Panc1 (cell line): ENCODE measurements around the gene AHRR. TPM values are rescaled to one million over a fixed set of nuclear protein-coding genes. Genes with fewer than 3 reads are reported as not detected.
"Not testable (repeated sequence)": the region's sequence is repeated elsewhere in the genome, so short reads cannot be mapped to it uniquely, and the experiment has no call there.

Experiments
- ATAC-seq: fragments of 200-7000 bp; cut with Tn5 transposase; 2 replicates; pipeline ENCODE4 v1.9.1; 2020; ENCODE audit warnings: mild to moderate bottlenecking, moderate library complexity
- BruUV-seq: library from RNA; stranded (reverse); fragments of 400-500 nt; replicated peaks from 2 replicates; lab custom pipeline; 2021; lab: Mats Ljungman, UMichigan
- CTCF ChIA-PET: fragments of 300-600 bp; sonication (Branson Sonifier 250); formaldehyde crosslinking; loops from one replicate; lab custom pipeline; 2022; ENCODE audit warnings: antibody characterized with exemption; lab: Charles Lee
- POLR2A ChIA-PET: fragments of 300-600 bp; sonication (Branson Sonifier 250); formaldehyde crosslinking; loops from one replicate; lab custom pipeline; 2022; ENCODE audit warnings: antibody characterized with exemption; lab: Charles Lee
- DNase-seq: peaks from one replicate; pipeline ENCODE4 v3.0.0-alpha.2; 2010; ENCODE audit warnings: low read depth, low spot score
- H3K27ac ChIP-seq: 2 replicates; pipeline ENCODE4 v1.5.1; 2011; ENCODE audit warnings: mild to moderate bottlenecking, low read length, inconsistent platforms
- H3K27me3 ChIP-seq: fragments of 200-500 bp; sonication (Bioruptor generic); 2 replicates; pipeline ENCODE4 v1.6.0; 2014; ENCODE audit warnings: low read length, inconsistent platforms; ENCODE audit not compliant: control insufficient read depth, insufficient read depth
- H3K36me3 ChIP-seq: fragments of 200-500 bp; sonication (Bioruptor generic); 2 replicates; pipeline ENCODE4 v1.5.1; 2014; ENCODE audit warnings: inconsistent platforms, mild to moderate bottlenecking, low read length, moderate library complexity; ENCODE audit not compliant: control insufficient read depth, insufficient read depth
- H3K4me1 ChIP-seq: 2 replicates; pipeline ENCODE4 v1.5.1; 2011; ENCODE audit warnings: inconsistent platforms, mild to moderate bottlenecking, low read length, moderate library complexity; ENCODE audit not compliant: control insufficient read depth, insufficient read depth
- H3K4me3 ChIP-seq, 2 experiments: 2 replicates each; pipeline ENCODE4 v1.5.1; 2011 to 2012; ENCODE audit warnings: low read depth in 2 of 2, low read length in 2 of 2, mild to moderate bottlenecking in 2 of 2, inconsistent platforms in 1 of 2, moderate library complexity in 1 of 2
- H3K9me3 ChIP-seq: fragments of 200-500 bp; sonication (Bioruptor generic); 2 replicates; pipeline ENCODE4 v1.5.1; 2014; ENCODE audit warnings: low read depth, mild to moderate bottlenecking, inconsistent platforms, low read length, moderate library complexity; ENCODE audit not compliant: control insufficient read depth, insufficient read depth
- CTCF ChIP-seq: fragments of 450-650 bp; IDR thresholded peaks from 2 replicates; pipeline ENCODE4 v1.5.1; 2017; ENCODE audit warnings: mild to moderate bottlenecking
- POLR2AphosphoS5 ChIP-seq: IDR thresholded peaks from 2 replicates; pipeline ENCODE4 v1.6.1; 2012; ENCODE audit warnings: mild to moderate bottlenecking, low read depth, low read length, moderate library complexity
- REST ChIP-seq, 2 experiments: IDR thresholded peaks; 2 replicates each; pipeline ENCODE4 v1.6.1; 2011 to 2012; ENCODE audit warnings: low read depth in 2 of 2, control low read depth in 1 of 2, low read length in 1 of 2, mild to moderate bottlenecking in 1 of 2, moderate library complexity in 1 of 2; ENCODE audit not compliant: insufficient read depth in 1 of 2
- SIN3A ChIP-seq: IDR thresholded peaks from 2 replicates; pipeline ENCODE4 v1.6.1; 2012; ENCODE audit warnings: low read depth, mild to moderate bottlenecking, low read length, moderate library complexity, borderline replicate concordance; ENCODE audit not compliant: insufficient read depth
- TCF7L2 ChIP-seq: IDR thresholded peaks from 2 replicates; pipeline ENCODE4 v1.6.1; 2011; ENCODE audit warnings: mild to moderate bottlenecking, low read depth, low read length, inconsistent platforms
- in situ Hi-C: cut with HindIII; loops from 2 replicates; pipeline ENCODE4 v1.10.0; 2016; ENCODE audit warnings: low sequenced_read_pairs, low pct_unique_long_range_greater_than_20kb
- intact Hi-C: fragments of 100-400 bp; cut with micrococcal nuclease; formaldehyde crosslinking; loops from one replicate; pipeline ENCODE4 v1.10.0; 2022; ENCODE audit not compliant: unreplicated experiment
- total RNA-seq: library from RNA; stranded (reverse); gene quantifications from one replicate; pipeline ENCODE4 v1.2.1, GENCODE V29; 2021; ENCODE audit not compliant: unreplicated experiment

The AHRR gene
- total RNA-seq, 1 experiment from 2014 or later: 23.6 TPM

- intact Hi-C loops (no loop called here), in situ Hi-C loops (no loop called here)
- no peaks in the 10 kb centered on the region for H3K36me3 ChIP-seq
- ATAC-seq: no peak
- H3K4me3 ChIP-seq: no peak overlapping the region
- CTCF ChIA-PET: interaction anchor here (0.6 to 0.9 kb wide), 3 partner anchors 23 to 147 kb away, joined by 3 to 4 read pairs (median 4); partner anchors contain the start of gene AHRR
- no peak for TF ChIP-seq REST (IDR thresholded peaks at IDR 0.05; ENCODE audit: insufficient read depth in 1 of 2, low read depth in 2 of 2, low read length in 1 of 2)
- no peak for TF ChIP-seq CTCF
- TF ChIP-seq TCF7L2: no peak
- TF ChIP-seq SIN3A: no peak
- TF ChIP-seq POLR2AphosphoS5: no peak
- no peak overlapping the region for H3K27ac ChIP-seq
- BruUV-seq: no TSS peak
- no peak for DNase-seq
- H3K9me3 ChIP-seq: no peaks in the 10 kb centered on the region
- H3K4me1 ChIP-seq: no peaks in the 10 kb centered on the region
- POLR2A ChIA-PET: interaction anchor here (0.6 kb wide), 1 partner anchor 22 kb away, joined by 3 read pairs; no protein-coding TSS in a partner anchor
- H3K27me3 ChIP-seq: no peaks in the 10 kb centered on the region
Observed at GRCh38 chr5:298737-299125, 22.8 kb upstream of the AHRR start.

- DNase-seq, H3K9me3 ChIP-seq, H3K36me3 ChIP-seq, intact Hi-C loops, CTCF ChIA-PET, POLR2A ChIA-PET, H3K4me3 ChIP-seq, BruUV-seq, H3K27ac ChIP-seq, H3K27me3 ChIP-seq, ATAC-seq, in situ Hi-C loops, H3K4me1 ChIP-seq: not testable (repeated sequence)
Observed at GRCh38 chr5:299921-300320, 21.6 kb upstream of the AHRR start.

GRCh38 chr5:300691-301435 is 20.7 kb upstream of the AHRR start:
- H3K4me3 ChIP-seq, intact Hi-C loops, CTCF ChIA-PET, in situ Hi-C loops, H3K27ac ChIP-seq, H3K9me3 ChIP-seq, DNase-seq, ATAC-seq, H3K36me3 ChIP-seq, BruUV-seq, H3K27me3 ChIP-seq, H3K4me1 ChIP-seq, POLR2A ChIA-PET: not testable (repeated sequence)

GRCh38 chr5:302416-302815 is 19.1 kb upstream of the AHRR start:
- H3K27ac ChIP-seq, H3K36me3 ChIP-seq, ATAC-seq, DNase-seq, intact Hi-C loops, H3K4me3 ChIP-seq, in situ Hi-C loops, POLR2A ChIA-PET, H3K4me1 ChIP-seq, BruUV-seq, CTCF ChIA-PET, H3K9me3 ChIP-seq, H3K27me3 ChIP-seq: not testable (repeated sequence)
